ENCODE measurements around the gene MACROD2.

The MACROD2 gene

GRCh38 chr20:15491575-15491974 is 1496.3 kb downstream of the MACROD2 start:
- no peak for ATAC-seq
- TF ChIP-seq ZFP30 (CRISPR knock-in tag; IDR thresholded peaks at IDR 0.05): no peak
- no peak for TF ChIP-seq PATZ1 (CRISPR knock-in tag; IDR thresholded peaks at IDR 0.05; ENCODE audit: borderline replicate concordance)
- TF ChIP-seq ZNF70 (CRISPR knock-in tag; IDR thresholded peaks at IDR 0.05): no peak
- no peak for TF ChIP-seq CREB5 (CRISPR knock-in tag; IDR thresholded peaks at IDR 0.05; ENCODE audit: low read depth)
- no peak for TF ChIP-seq BACH2 (CRISPR knock-in tag; IDR thresholded peaks at IDR 0.05; ENCODE audit: borderline replicate concordance)
- TF ChIP-seq POU6F1 (CRISPR knock-in tag; IDR thresholded peaks at IDR 0.05; ENCODE audit: borderline replicate concordance, low read depth): no peak
- TF ChIP-seq CSRNP3 (CRISPR knock-in tag; IDR thresholded peaks at IDR 0.05): no peak
- no peak for TF ChIP-seq TOX (CRISPR knock-in tag; IDR thresholded peaks at IDR 0.05; ENCODE audit: borderline replicate concordance)
- no peak for TF ChIP-seq CSDC2 (CRISPR knock-in tag; IDR thresholded peaks at IDR 0.05)
- no peak for TF ChIP-seq ZC3H10 (CRISPR knock-in tag; IDR thresholded peaks at IDR 0.05)
- TF ChIP-seq RARB (CRISPR knock-in tag; IDR thresholded peaks at IDR 0.05): no peak

GRCh38 chr20:15494851-15495250 is 1499.5 kb downstream of the MACROD2 start:
- TF ChIP-seq ZNF565 (CRISPR knock-in tag; conservative IDR thresholded peaks at IDR 0.05; ENCODE audit: low read depth) (no peak), ZNF70 (CRISPR knock-in tag; IDR thresholded peaks at IDR 0.05) (no peak), TOX (CRISPR knock-in tag; IDR thresholded peaks at IDR 0.05; ENCODE audit: borderline replicate concordance) (no peak), ESRRG (CRISPR knock-in tag; IDR thresholded peaks at IDR 0.05) (no peak), ZFP3 (CRISPR knock-in tag; IDR thresholded peaks at IDR 0.05) (no peak), BACH2 (CRISPR knock-in tag; IDR thresholded peaks at IDR 0.05; ENCODE audit: borderline replicate concordance) (no peak), PATZ1 (CRISPR knock-in tag; IDR thresholded peaks at IDR 0.05; ENCODE audit: borderline replicate concordance) (no peak)
- no peak for ATAC-seq

- ATAC-seq: no peak
- TF ChIP-seq TOX (CRISPR knock-in tag; IDR thresholded peaks at IDR 0.05; ENCODE audit: borderline replicate concordance) (no peak), PATZ1 (CRISPR knock-in tag; IDR thresholded peaks at IDR 0.05; ENCODE audit: borderline replicate concordance) (no peak), ISL1 (CRISPR knock-in tag; IDR thresholded peaks at IDR 0.05) (no peak), ZNF8 (CRISPR knock-in tag; IDR thresholded peaks at IDR 0.05) (no peak), ZC3H10 (CRISPR knock-in tag; IDR thresholded peaks at IDR 0.05) (no peak), CSRNP3 (CRISPR knock-in tag; IDR thresholded peaks at IDR 0.05) (no peak), SNAI2 (CRISPR knock-in tag; IDR thresholded peaks at IDR 0.05) (no peak), PPARA (CRISPR knock-in tag; IDR thresholded peaks at IDR 0.05; ENCODE audit: borderline replicate concordance) (no peak), ZFP3 (CRISPR knock-in tag; IDR thresholded peaks at IDR 0.05) (no peak), RARB (CRISPR knock-in tag; IDR thresholded peaks at IDR 0.05) (no peak), CREB5 (CRISPR knock-in tag; IDR thresholded peaks at IDR 0.05; ENCODE audit: low read depth) (no peak), TSHZ2 (CRISPR knock-in tag; IDR thresholded peaks at IDR 0.05) (no peak), ARNTL (CRISPR knock-in tag; IDR thresholded peaks at IDR 0.05; ENCODE audit: borderline replicate concordance, low read depth) (no peak), CSDC2 (CRISPR knock-in tag; IDR thresholded peaks at IDR 0.05) (no peak), BACH2 (CRISPR knock-in tag; IDR thresholded peaks at IDR 0.05; ENCODE audit: borderline replicate concordance) (no peak)
Observed at GRCh38 chr20:15496501-15497039, 1501.3 kb downstream of the MACROD2 start.
